HepG2 (cell line): ENCODE measurements around the gene MORN1. TPM values are rescaled to one million over a fixed set of nuclear protein-coding genes. Genes with fewer than 3 reads are reported as not detected.

Experiments
- ARID3A ChIP-seq: IDR thresholded peaks from 2 replicates; pipeline ENCODE4 v1.6.1; 2012; ENCODE audit warnings: low read depth, low read length, improper control_type of control experiment
- CBX2 ChIP-seq, 2 experiments: fragments of 200-600 bp in 1 of 2; sonication (generic); formaldehyde crosslinking in 1 of 2; IDR thresholded peaks; 2 replicates each; pipeline versions ENCODE4 v1.7.0 to v1.8.1; 2018 to 2022; ENCODE audit warnings: low read depth in 2 of 2, low read length in 1 of 2, mild to moderate bottlenecking in 1 of 2, missing genetic modification reagents in 1 of 2
- CTCF ChIP-seq: sonication (generic); formaldehyde crosslinking; IDR thresholded peaks from 2 replicates; pipeline ENCODE4 v1.5.0; 2020; ENCODE audit warnings: mild to moderate bottlenecking, missing genetic modification reagents, moderate library complexity
- DNMT1 ChIP-seq: sonication (generic); formaldehyde crosslinking; IDR thresholded peaks from 2 replicates; pipeline ENCODE4 v1.5.1; 2020; ENCODE audit warnings: mild to moderate bottlenecking, missing genetic modification reagents
- FOXK1 ChIP-seq: sonication (generic); formaldehyde crosslinking; IDR thresholded peaks from 2 replicates; pipeline ENCODE4 v1.4.0; 2020; ENCODE audit warnings: low read depth, missing genetic modification reagents, borderline replicate concordance
- HMG20A ChIP-seq: IDR thresholded peaks from 2 replicates; pipeline ENCODE4 v1.6.1; 2016; ENCODE audit warnings: borderline replicate concordance
- JUN ChIP-seq: sonication (generic); formaldehyde crosslinking; IDR thresholded peaks from 2 replicates; pipeline ENCODE4 v1.4.0; 2020; ENCODE audit warnings: mild to moderate bottlenecking, missing genetic modification reagents
- MAFF ChIP-seq: IDR thresholded peaks from 2 replicates; pipeline ENCODE4 v1.6.1; 2011; ENCODE audit warnings: low read depth, low read length, improper control_type of control experiment
- NR1H2 ChIP-seq: sonication (generic); formaldehyde crosslinking; IDR thresholded peaks from 2 replicates; pipeline ENCODE4 v1.8.1; 2022; ENCODE audit warnings: low read depth, missing genetic modification reagents, borderline replicate concordance
- PAF1 ChIP-seq: IDR thresholded peaks from 2 replicates; pipeline ENCODE4 v1.6.1; 2016; ENCODE audit warnings: missing genetic modification reagents, missing compliant biosample characterization
- PHF21A ChIP-seq: sonication (generic); formaldehyde crosslinking; IDR thresholded peaks from 2 replicates; pipeline ENCODE4 v1.5.0; 2020; ENCODE audit warnings: mild to moderate bottlenecking, missing genetic modification reagents
- RAD21 ChIP-seq: fragments of 450-650 bp; formaldehyde crosslinking; IDR thresholded peaks from 2 replicates; pipeline ENCODE4 v1.5.0; 2020; ENCODE audit warnings: mild to moderate bottlenecking
- RBM22 ChIP-seq: fragments of 200-400 bp; formaldehyde crosslinking; optimal IDR thresholded peaks from 2 replicates; pipeline ENCODE3; 2017; ENCODE audit warnings: mild to moderate bottlenecking, low read length, moderate library complexity
- RXRA ChIP-seq: sonication (generic); formaldehyde crosslinking; IDR thresholded peaks from 2 replicates; pipeline ENCODE4 v1.5.1; 2020; ENCODE audit warnings: missing genetic modification reagents
- SALL1 ChIP-seq: sonication (generic); formaldehyde crosslinking; IDR thresholded peaks from 2 replicates; pipeline ENCODE4 v1.8.0; 2022; ENCODE audit warnings: mild to moderate bottlenecking, missing genetic modification reagents
- SAP130 ChIP-seq: IDR thresholded peaks from 2 replicates; pipeline ENCODE4 v1.6.1; 2016; ENCODE audit warnings: low read depth
- SIX1 ChIP-seq: sonication (generic); formaldehyde crosslinking; IDR thresholded peaks from 2 replicates; pipeline ENCODE4 v1.4.0; 2020; ENCODE audit warnings: missing genetic modification reagents, borderline replicate concordance
- SOX6 ChIP-seq, 2 experiments: fragments of 450-650 bp in 1 of 2; sonication (generic) in 1 of 2; formaldehyde crosslinking in 1 of 2; IDR thresholded peaks; 2 replicates each; pipeline versions ENCODE4 v1.4.0 to v1.6.1; 2017 to 2020; ENCODE audit warnings: antibody characterized with exemption in 1 of 2, mild to moderate bottlenecking in 1 of 2, missing genetic modification reagents in 1 of 2
- SP4 ChIP-seq: sonication (generic); formaldehyde crosslinking; IDR thresholded peaks from 2 replicates; pipeline ENCODE4 v1.8.1; 2023; ENCODE audit warnings: mild to moderate bottlenecking, missing genetic modification reagents
- SRSF1 ChIP-seq: fragments of 200-400 bp; formaldehyde crosslinking; optimal IDR thresholded peaks from 2 replicates; pipeline ENCODE3; 2017; ENCODE audit warnings: mild to moderate bottlenecking, low read depth, low read length, moderate library complexity
- TFDP2 ChIP-seq: sonication (generic); formaldehyde crosslinking; IDR thresholded peaks from 2 replicates; pipeline ENCODE4 v1.4.0; 2020; ENCODE audit warnings: missing genetic modification reagents
- ZFX ChIP-seq: sonication (generic); formaldehyde crosslinking; IDR thresholded peaks from 2 replicates; pipeline ENCODE4 v1.4.0; 2020; ENCODE audit warnings: mild to moderate bottlenecking, low read depth, missing genetic modification reagents, moderate library complexity
- ZNF20 ChIP-seq: sonication (generic); formaldehyde crosslinking; IDR thresholded peaks from 2 replicates; pipeline ENCODE4 v1.4.0; 2020; ENCODE audit warnings: mild to moderate bottlenecking, moderate library complexity, missing genetic modification reagents
- ZNF232 ChIP-seq: sonication (generic); formaldehyde crosslinking; IDR thresholded peaks from 2 replicates; pipeline ENCODE4 v1.4.0; 2020; ENCODE audit warnings: missing genetic modification reagents, borderline replicate concordance
- ZNF264 ChIP-seq: sonication (generic); formaldehyde crosslinking; IDR thresholded peaks from 2 replicates; pipeline ENCODE4 v1.4.0; 2020; ENCODE audit warnings: missing genetic modification reagents
- ZNF460 ChIP-seq: sonication (generic); formaldehyde crosslinking; IDR thresholded peaks from 2 replicates; pipeline ENCODE4 v1.5.1; 2020; ENCODE audit warnings: missing genetic modification reagents, mild to moderate bottlenecking, borderline replicate concordance
- ZNF550 ChIP-seq: sonication (generic); formaldehyde crosslinking; IDR thresholded peaks from 2 replicates; pipeline ENCODE4 v1.4.0; 2020; ENCODE audit warnings: mild to moderate bottlenecking, missing genetic modification reagents, borderline replicate concordance
- ZNF660 ChIP-seq: sonication (generic); formaldehyde crosslinking; IDR thresholded peaks from 2 replicates; pipeline ENCODE4 v1.5.1; 2020; ENCODE audit warnings: mild to moderate bottlenecking, low read depth, missing genetic modification reagents, borderline replicate concordance
- polyA plus RNA-seq, 8 experiments: library from polyadenylated mRNA; depleted of rRNA in 3 of 8; stranded (reverse) in 7 of 8; unstranded in 1 of 8; fragments of >200 nt; fragmentation: Illumina TruSeq in 4 of 8; extraction: Trizol in 4 of 8; gene quantifications; 2 replicates each; pipeline versions ENCODE4 v1.2.1 to v1.2.3, GENCODE V29; 2011 to 2016; ENCODE audit warnings: low read depth in 4 of 8, missing spikeins in 1 of 8, mixed read lengths in 1 of 8; ENCODE audit not compliant: insufficient read depth in 1 of 8
- total RNA-seq, 5 experiments: library from RNA; depleted of rRNA; stranded (reverse); fragments of >200 nt; fragmentation: Illumina TruSeq; extraction: Trizol; gene quantifications; 2 replicates each; pipeline ENCODE4 v1.2.3, GENCODE V29; 2016; ENCODE audit warnings: low read depth in 1 of 5

Gene MORN1
- total and polyA plus RNA-seq, 2 of the 13 experiments (the other 11 are each of a cell fraction or from before 2014, with no cell fraction given) = 3.1 to 6.5 TPM

- TF ChIP-seq TFDP2 (no peak), JUN (no peak), CBX2 (IDR thresholded peaks at IDR 0.05; ENCODE audit: low read depth, low read length) (peak; percentile 74; the same call in 1 of the 2 replicates), CBX2 (CRISPR knock-in tag; IDR thresholded peaks at IDR 0.05; ENCODE audit: low read depth) (no peak), FOXK1 (CRISPR knock-in tag) (no peak), RBM22 (no peak), ZNF460 (CRISPR knock-in tag) (no peak), MAFF (no peak), CTCF (peak; percentile 32), ZFX (CRISPR knock-in tag) (peak; percentile 46), SRSF1 (no peak), NR1H2 (CRISPR knock-in tag) (no peak), SAP130 (CRISPR knock-in tag) (peak; percentile 9; the same call in 1 of the 2 replicates), ZNF264 (no peak), ZNF660 (CRISPR knock-in tag) (no peak), SIX1 (CRISPR knock-in tag) (no peak), RAD21 (CRISPR knock-in tag) (no peak), ZNF20 (no peak), SP4 (CRISPR knock-in tag) (no peak), ZNF550 (no peak), SOX6 (IDR thresholded peaks at IDR 0.05) (no peak), SOX6 (CRISPR knock-in tag; IDR thresholded peaks at IDR 0.05) (0 out of 2 replicates have a peak, but pooled peaks have one; percentile 16), ZNF232 (no peak), RXRA (CRISPR knock-in tag) (0 out of 2 replicates have a peak, but pooled peaks have one; percentile 24), HMG20A (CRISPR knock-in tag) (no peak), PHF21A (CRISPR knock-in tag) (0 out of 2 replicates have a peak, but pooled peaks have one; percentile 24), PAF1 (CRISPR knock-in tag) (no peak), ARID3A (no peak), SALL1 (CRISPR knock-in tag) (no peak), DNMT1 (CRISPR knock-in tag) (no peak)
These were observed 69.2 kb downstream of the MORN1 start (continued) for GRCh38 chr1:2322065-2322571.
